ENCODE data around the gene MFSD6L.

Gene MFSD6L

DNA sequence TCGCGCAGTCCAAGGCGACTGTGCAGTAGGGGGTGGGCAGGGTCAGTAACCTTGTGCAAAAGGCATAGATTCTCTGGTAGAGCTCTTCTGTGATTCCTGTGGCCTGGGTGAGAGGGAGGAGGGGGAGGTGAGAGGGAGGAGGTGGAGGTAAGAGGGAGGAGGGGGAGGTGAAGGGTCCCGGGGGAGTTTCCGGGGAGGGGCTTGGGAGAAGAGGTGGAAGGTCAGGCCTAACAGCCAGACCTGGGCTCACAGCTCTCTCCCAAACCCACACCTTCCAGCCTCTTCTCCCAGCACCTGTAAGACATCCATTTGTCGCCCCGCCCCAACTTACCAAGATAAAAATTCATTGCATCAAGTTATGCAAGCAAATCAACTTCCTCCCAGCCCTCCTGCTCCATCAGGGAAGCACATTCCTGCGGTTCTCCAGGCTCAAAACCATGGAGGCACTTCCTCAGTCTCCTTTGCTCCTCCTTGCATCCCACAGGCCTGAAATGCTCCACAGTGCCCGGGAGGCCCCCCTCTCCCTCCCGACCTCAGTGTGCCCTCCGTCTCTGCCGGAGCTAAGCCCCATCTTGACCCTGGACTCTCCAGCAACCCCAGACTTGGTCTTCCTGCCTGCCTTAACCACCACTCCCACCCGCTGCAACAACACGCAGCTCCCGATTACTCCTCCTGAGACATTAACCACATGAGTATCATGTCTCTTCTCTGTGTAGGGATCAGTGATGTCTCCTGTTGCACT is 37.8 kb upstream of the MFSD6L start:
- H3K27me3 ChIP-seq (ENCODE audit: insufficient read depth, low read length, poor library complexity), result no peaks in the 10 kb centered on the region
- TF ChIP-seq, protein P1, sequence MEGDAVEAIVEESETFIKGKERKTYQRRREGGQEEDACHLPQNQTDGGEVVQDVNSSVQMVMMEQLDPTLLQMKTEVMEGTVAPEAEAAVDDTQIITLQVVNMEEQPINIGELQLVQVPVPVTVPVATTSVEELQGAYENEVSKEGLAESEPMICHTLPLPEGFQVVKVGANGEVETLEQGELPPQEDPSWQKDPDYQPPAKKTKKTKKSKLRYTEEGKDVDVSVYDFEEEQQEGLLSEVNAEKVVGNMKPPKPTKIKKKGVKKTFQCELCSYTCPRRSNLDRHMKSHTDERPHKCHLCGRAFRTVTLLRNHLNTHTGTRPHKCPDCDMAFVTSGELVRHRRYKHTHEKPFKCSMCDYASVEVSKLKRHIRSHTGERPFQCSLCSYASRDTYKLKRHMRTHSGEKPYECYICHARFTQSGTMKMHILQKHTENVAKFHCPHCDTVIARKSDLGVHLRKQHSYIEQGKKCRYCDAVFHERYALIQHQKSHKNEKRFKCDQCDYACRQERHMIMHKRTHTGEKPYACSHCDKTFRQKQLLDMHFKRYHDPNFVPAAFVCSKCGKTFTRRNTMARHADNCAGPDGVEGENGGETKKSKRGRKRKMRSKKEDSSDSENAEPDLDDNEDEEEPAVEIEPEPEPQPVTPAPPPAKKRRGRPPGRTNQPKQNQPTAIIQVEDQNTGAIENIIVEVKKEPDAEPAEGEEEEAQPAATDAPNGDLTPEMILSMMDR (IDR thresholded peaks at IDR 0.05; ENCODE audit: borderline replicate concordance, extremely low read depth, low read length, poor library complexity, severe bottlenecking), result no peak
- TF ChIP-seq EZH2 (IDR thresholded peaks at IDR 0.05; ENCODE audit: borderline replicate concordance, low read depth, low read length, severe bottlenecking), result no peak

DNA sequence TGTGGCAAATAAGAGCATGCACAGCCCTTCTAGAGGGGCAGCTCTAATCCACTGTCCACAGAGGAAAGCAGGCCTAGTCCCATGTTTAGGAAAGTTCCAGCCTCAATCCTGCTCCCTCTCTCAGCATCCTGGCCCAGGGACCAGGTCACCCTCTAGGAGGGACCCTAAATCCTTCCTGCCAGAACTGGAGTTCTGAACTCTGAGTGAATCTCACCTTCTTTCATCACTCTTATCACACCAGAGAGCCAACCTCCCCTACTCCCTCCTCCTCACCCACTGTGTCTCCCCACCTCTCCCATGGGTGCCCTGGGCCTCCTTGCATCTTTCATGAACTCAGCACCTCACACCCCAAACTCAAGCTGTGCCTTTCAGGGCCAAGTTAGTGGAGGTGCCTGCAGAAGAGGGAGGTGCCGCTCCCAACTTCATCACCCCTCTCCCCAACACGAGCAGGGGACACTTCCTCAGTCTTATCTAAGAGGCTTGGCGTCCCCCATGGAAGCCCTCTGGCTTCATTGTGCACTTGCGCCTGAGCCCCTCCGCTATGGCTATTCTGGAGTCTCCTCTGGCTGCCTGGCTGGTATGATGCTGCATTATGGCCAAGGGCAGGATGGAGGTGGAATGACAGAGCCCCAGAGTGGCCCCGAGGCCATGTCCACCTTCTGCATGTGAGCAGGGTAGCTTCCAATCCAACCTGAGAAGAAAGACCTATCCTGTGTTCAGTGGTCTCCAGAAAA is 36.6 kb upstream of the MFSD6L start:
- no peaks in the 10 kb centered on the region; the same call in 1 of the 2 replicates for H4K20me1 ChIP-seq (ENCODE audit: insufficient read depth, low read length)

More for the DNA sequence above, 37.8 kb upstream of the MFSD6L start:
- no peaks in the 10 kb centered on the region; the same call in 1 of the 2 replicates for H4K20me1 ChIP-seq (ENCODE audit: insufficient read depth, low read length)
- H3K4me1 ChIP-seq (ENCODE audit: insufficient read depth, low read length), result peaks cover 2% of the 10 kb centered on the region; the same call in 1 of the 2 replicates
- H3K9me3 ChIP-seq (ENCODE audit: insufficient read depth, low read length, severe bottlenecking), result no peaks in the 10 kb centered on the region
- no peak overlapping the region for H2AFZ ChIP-seq (ENCODE audit: low read depth, low read length)
- ATAC-seq (ENCODE audit: insufficient read depth, low read depth), result no peak
- H3K9ac ChIP-seq (ENCODE audit: low read depth, low read length), result no peak overlapping the region
- H3K79me2 ChIP-seq (ENCODE audit: insufficient read depth, low read length), result no peaks in the 10 kb centered on the region
- H3K4me2 ChIP-seq (ENCODE audit: insufficient read depth, low read length), result no peak overlapping the region
- no peak for DNase-seq
- H3K36me3 ChIP-seq (ENCODE audit: insufficient read depth, low read length), result peaks cover 69% of the 10 kb centered on the region
- no peak overlapping the region for H3K27ac ChIP-seq (ENCODE audit: low read length)
- H3K4me3 ChIP-seq (ENCODE audit: low read depth in 1 of 2, low read length in 2 of 2), result no peak overlapping the region

DNA sequence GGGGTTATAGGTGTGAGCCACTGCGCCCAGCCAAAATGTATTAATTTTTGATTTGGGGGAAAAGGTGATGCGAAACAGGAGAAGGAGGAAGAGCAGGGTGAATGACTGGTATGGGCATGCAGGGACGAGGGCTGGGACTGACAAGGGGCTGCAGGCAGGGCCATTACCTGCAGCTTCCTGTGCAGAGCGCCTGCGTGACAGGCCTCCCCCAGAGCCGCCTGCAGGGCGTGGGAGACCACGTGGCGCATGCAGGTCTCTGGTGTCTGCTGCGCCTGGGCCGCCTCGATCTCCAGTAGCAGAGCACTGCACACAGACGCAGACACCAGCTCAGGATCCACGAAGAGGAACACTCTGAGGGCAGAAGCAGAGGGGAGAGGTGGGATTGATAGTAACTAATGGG is 35.9 kb upstream of the MFSD6L start:
- no peak for TF ChIP-seq EZH2 (IDR thresholded peaks at IDR 0.05; ENCODE audit: borderline replicate concordance, low read depth, low read length, severe bottlenecking)
- TF ChIP-seq, protein P1 (IDR thresholded peaks at IDR 0.05; ENCODE audit: borderline replicate concordance, extremely low read depth, low read length, poor library complexity, severe bottlenecking), result no peak
- Histone ChIP-seq H3K4me2 (ENCODE audit: insufficient read depth, low read length) (no peak overlapping the region), H3K4me1 (ENCODE audit: insufficient read depth, low read length) (no peaks in the 10 kb centered on the region), H3K36me3 (ENCODE audit: insufficient read depth, low read length) (peaks cover 71% of the 10 kb centered on the region), H3K27me3 (ENCODE audit: insufficient read depth, low read length, poor library complexity) (no peaks in the 10 kb centered on the region), H2AFZ (ENCODE audit: low read depth, low read length) (no peak overlapping the region), H3K79me2 (ENCODE audit: insufficient read depth, low read length) (no peaks in the 10 kb centered on the region), H3K27ac (ENCODE audit: low read length) (no peak overlapping the region), H3K9ac (ENCODE audit: low read depth, low read length) (no peak overlapping the region), H3K9me3 (ENCODE audit: insufficient read depth, low read length, severe bottlenecking) (no peaks in the 10 kb centered on the region), H4K20me1 (ENCODE audit: insufficient read depth, low read length) (no peaks in the 10 kb centered on the region; the same call in 1 of the 2 replicates), H3K4me3 (ENCODE audit: low read depth in 1 of 2, low read length in 2 of 2) (no peak overlapping the region)
- DNase-seq (no peak), ATAC-seq (ENCODE audit: insufficient read depth, low read depth) (no peak)

More for the DNA sequence above, 36.6 kb upstream of the MFSD6L start:
- Histone ChIP-seq H3K27me3 (ENCODE audit: insufficient read depth, low read length, poor library complexity) (no peaks in the 10 kb centered on the region), H3K4me2 (ENCODE audit: insufficient read depth, low read length) (no peak overlapping the region), H3K9ac (ENCODE audit: low read depth, low read length) (no peak overlapping the region), H3K79me2 (ENCODE audit: insufficient read depth, low read length) (no peaks in the 10 kb centered on the region), H3K36me3 (ENCODE audit: insufficient read depth, low read length) (peaks cover 65% of the 10 kb centered on the region), H2AFZ (ENCODE audit: low read depth, low read length) (no peak overlapping the region), H3K4me3 (ENCODE audit: low read depth in 1 of 2, low read length in 2 of 2) (no peak overlapping the region), H3K9me3 (ENCODE audit: insufficient read depth, low read length, severe bottlenecking) (no peaks in the 10 kb centered on the region), H3K27ac (ENCODE audit: low read length) (no peak overlapping the region), H3K4me1 (ENCODE audit: insufficient read depth, low read length) (no peaks in the 10 kb centered on the region)
- ATAC-seq (ENCODE audit: insufficient read depth, low read depth), result no peak
- no peak for DNase-seq
- TF ChIP-seq EZH2 (IDR thresholded peaks at IDR 0.05; ENCODE audit: borderline replicate concordance, low read depth, low read length, severe bottlenecking), result no peak
- TF ChIP-seq, protein P1 (IDR thresholded peaks at IDR 0.05; ENCODE audit: borderline replicate concordance, extremely low read depth, low read length, poor library complexity, severe bottlenecking), result no peak
